IMR-90 (cell line): ENCODE results near the gene MSH6. TPM values are rescaled to one million over a fixed set of nuclear protein-coding genes. Genes with fewer than 3 reads are reported as not detected.
"Not testable (repeated sequence)": the region's sequence is repeated elsewhere in the genome, so short reads cannot be mapped to it uniquely, and the experiment has no call there.

Experiments used
- ATAC-seq: fragments of 200-7000 bp; cut with Tn5 transposase; 2 replicates; pipeline ENCODE4 v1.9.1; 2020; ENCODE audit warnings: low read depth, mild to moderate bottlenecking, moderate library complexity
- BruUV-seq: library from RNA; stranded (reverse); fragments of 400-500 nt; replicated peaks from 2 replicates; lab custom pipeline; 2021; lab: Mats Ljungman, UMichigan
- CTCF ChIA-PET: fragments of 300-600 bp; formaldehyde crosslinking; extraction: SDS; loops from one replicate; lab custom pipeline; 2021; ENCODE audit warnings: antibody characterized with exemption; lab: Yijun Ruan, JAX
- POLR2A ChIA-PET: fragments of 300-600 bp; sonication (Branson Sonifier 250); formaldehyde crosslinking; loops from one replicate; lab custom pipeline; 2022; ENCODE audit warnings: antibody characterized with exemption; ENCODE audit not compliant: unreplicated experiment; lab: Charles Lee
- DNase-seq: peaks from one replicate; pipeline ENCODE4 v3.0.0; 2013
- H2AFZ ChIP-seq: replicated peaks from 2 replicates; pipeline ENCODE3; 2013; ENCODE audit warnings: low read length, mild to moderate bottlenecking; ENCODE audit not compliant: poor library complexity
- H2AK5ac ChIP-seq: 2 replicates; pipeline ENCODE4 v1.6.1; 2013; ENCODE audit warnings: low read depth, low read length, inconsistent platforms
- H2AK9ac ChIP-seq: replicated peaks from 2 replicates; pipeline ENCODE3; 2013; ENCODE audit warnings: mild to moderate bottlenecking, low read depth, low read length, moderate library complexity; ENCODE audit not compliant: poor library complexity
- H2BK120ac ChIP-seq: 2 replicates; pipeline ENCODE4 v1.6.1; 2013; ENCODE audit warnings: low read depth, low read length, inconsistent platforms
- H2BK15ac ChIP-seq: 3 replicates; pipeline ENCODE4 v1.6.1; 2013; ENCODE audit warnings: low read depth, low read length, inconsistent platforms
- H2BK20ac ChIP-seq: 2 replicates; pipeline ENCODE4 v1.6.1; 2013; ENCODE audit warnings: low read depth, mild to moderate bottlenecking, inconsistent platforms, low read length, moderate library complexity
- H2BK5ac ChIP-seq: 2 replicates; pipeline ENCODE4 v1.6.1; 2013; ENCODE audit warnings: mild to moderate bottlenecking, low read depth, low read length, inconsistent platforms; ENCODE audit not compliant: poor library complexity, severe bottlenecking
- H3K14ac ChIP-seq: replicated peaks from 2 replicates; pipeline ENCODE4 v1.6.1; 2013; ENCODE audit warnings: low read depth, low read length, inconsistent platforms
- H3K18ac ChIP-seq: 2 replicates; pipeline ENCODE4 v1.6.1; 2013; ENCODE audit warnings: low read depth, low read length, control low read depth
- H3K23ac ChIP-seq: 2 replicates; pipeline ENCODE4 v1.6.1; 2013; ENCODE audit warnings: low read depth, low read length, inconsistent platforms
- H3K27ac ChIP-seq: 2 replicates; pipeline ENCODE4 v1.5.1; 2013; ENCODE audit warnings: mild to moderate bottlenecking, control low read depth, low read length; ENCODE audit not compliant: insufficient read depth
- H3K27me3 ChIP-seq: 2 replicates; pipeline ENCODE4 v1.6.1; 2013; ENCODE audit warnings: low read length; ENCODE audit not compliant: control insufficient read depth, insufficient read depth
- H3K36me3 ChIP-seq: 2 replicates; pipeline ENCODE4 v1.6.1; 2013; ENCODE audit warnings: low read length, mixed read lengths; ENCODE audit not compliant: control insufficient read depth, insufficient read depth
- H3K4ac ChIP-seq: 2 replicates; pipeline ENCODE4 v1.6.1; 2013; ENCODE audit warnings: low read depth, low read length, inconsistent platforms
- H3K4me1 ChIP-seq: 2 replicates; pipeline ENCODE4 v1.6.1; 2013; ENCODE audit warnings: low read length, mixed read lengths; ENCODE audit not compliant: control insufficient read depth, insufficient read depth
- H3K4me2 ChIP-seq: 2 replicates; pipeline ENCODE4 v1.6.1; 2013; ENCODE audit warnings: low read depth, mild to moderate bottlenecking, control low read depth, low read length, moderate library complexity
- H3K4me3 ChIP-seq: 2 replicates; pipeline ENCODE4 v1.5.1; 2013; ENCODE audit warnings: low read depth, mild to moderate bottlenecking, control low read depth, low read length, moderate library complexity; ENCODE audit not compliant: insufficient read depth
- H3K56ac ChIP-seq: 2 replicates; pipeline ENCODE4 v1.6.1; 2013; ENCODE audit warnings: low read length, inconsistent platforms; ENCODE audit not compliant: insufficient read depth; ENCODE audit errors: extremely low read depth
- H3K79me1 ChIP-seq, 2 experiments: 2 replicates each; pipeline ENCODE4 v1.6.1; 2013; ENCODE audit warnings: low read length in 2 of 2, inconsistent platforms in 1 of 2, low read depth in 1 of 2
- H3K9ac ChIP-seq: 2 replicates; pipeline ENCODE4 v1.6.1; 2013; ENCODE audit warnings: low read depth, low read length, control low read depth
- H3K9me1 ChIP-seq: 2 replicates; pipeline ENCODE4 v1.6.1; 2013; ENCODE audit warnings: low read length, inconsistent platforms; ENCODE audit not compliant: insufficient read depth
- H3K9me3 ChIP-seq: 2 replicates; pipeline ENCODE4 v1.6.1; 2013; ENCODE audit warnings: low read length; ENCODE audit not compliant: control insufficient read depth, insufficient read depth
- H4K20me1 ChIP-seq: 2 replicates; pipeline ENCODE4 v1.6.1; 2013; ENCODE audit warnings: low read length, inconsistent platforms; ENCODE audit not compliant: insufficient read depth
- H4K5ac ChIP-seq: 2 replicates; pipeline ENCODE4 v1.6.1; 2013; ENCODE audit warnings: mild to moderate bottlenecking, low read depth, low read length, control low read depth
- H4K8ac ChIP-seq, 2 experiments: 2 replicates each; pipeline ENCODE4 v1.6.1; 2013; ENCODE audit warnings: low read depth in 2 of 2, low read length in 2 of 2, control low read depth in 1 of 2, inconsistent platforms in 1 of 2
- H4K91ac ChIP-seq: 2 replicates; pipeline ENCODE4 v1.6.1; 2013; ENCODE audit warnings: low read depth, low read length, inconsistent platforms; ENCODE audit not compliant: insufficient read depth
- CEBPB ChIP-seq: IDR thresholded peaks from 2 replicates; pipeline ENCODE4 v1.6.1; 2012; ENCODE audit warnings: low read depth, low read length, improper control_type of control experiment
- WGBS, 2 experiments: methylation state at CpG; one replicate each; pipeline versions ENCODE4 v1.1.5 to v1.1.7; 2013; ENCODE audit warnings: missing lambda C conversion rate in 2 of 2; ENCODE audit not compliant: insufficient read length in 1 of 2; ENCODE audit errors: extremely low coverage in 2 of 2; 5-methylcytosine and 5-hydroxymethylcytosine counted together
- dilution Hi-C: fragments of 300-500 bp; cut with HindIII; formaldehyde crosslinking; loops from one replicate; pipeline ENCODE4 v1.14.3; 2018; ENCODE audit warnings: low sequenced_read_pairs; ENCODE audit not compliant: unreplicated experiment
- in situ Hi-C: fragments of 300-500 bp; cut with MboI; formaldehyde crosslinking; loops from 3 replicates; pipeline ENCODE4 v1.14.3; 2019; ENCODE audit warnings: low sequenced_read_pairs, inconsistent platforms, mixed read lengths
- intact Hi-C: fragments of 100-400 bp; cut with micrococcal nuclease; formaldehyde crosslinking; loops from 2 replicates; pipeline ENCODE4 v1.10.0; 2022
- microRNA-seq, 2 experiments: library from miRNA; stranded (forward) in 1 of 2; unstranded in 1 of 2; fragments of 10-50 nt in 1 of 2; fragments of <30 nt in 1 of 2; gene quantifications in 1 of 2; microRNA quantifications in 1 of 2; one replicate each; pipeline versions ENCODE3 to v1.1.0; 2013 to 2020; ENCODE audit not compliant: insufficient read depth in 1 of 2, insufficient read length in 1 of 2, unreplicated experiment in 1 of 2
- polyA plus RNA-seq, 3 experiments: library from polyadenylated mRNA; depleted of rRNA; stranded (reverse); fragments of >200 nt; gene quantifications; 2 replicates each; pipeline ENCODE4 v1.2.3, GENCODE V29; 2012; ENCODE audit warnings: low replicate concordance in 1 of 3
- small RNA-seq, 5 experiments: library from RNA; depleted of rRNA; stranded (forward); fragments of <200 nt; gene quantifications; one replicate each; pipeline ENCODE3, GENCODE V24; 2012
- total RNA-seq: library from RNA; depleted of rRNA; stranded (reverse); fragments of >200 nt; gene quantifications from 2 replicates; pipeline ENCODE4 v1.2.3, GENCODE V29; 2012; rRNA removed

MSH6 gene
- total and polyA plus RNA-seq, 2 of the 4 experiments (the other 2 are of a cell fraction), result 17.1 to 48.9 TPM

- H3K18ac ChIP-seq, H3K4me3 ChIP-seq, H3K4me2 ChIP-seq, H2BK120ac ChIP-seq, H3K23ac ChIP-seq, H2BK5ac ChIP-seq, H2BK15ac ChIP-seq, H2BK20ac ChIP-seq, H2AK9ac ChIP-seq, H3K4ac ChIP-seq, H3K9me3 ChIP-seq, H3K9me1 ChIP-seq, H3K4me1 ChIP-seq, dilution Hi-C loops, BruUV-seq, H3K36me3 ChIP-seq, H3K9ac ChIP-seq, in situ Hi-C loops, intact Hi-C loops, H3K27ac ChIP-seq, POLR2A ChIA-PET, H4K8ac ChIP-seq, H3K14ac ChIP-seq, H3K56ac ChIP-seq, H4K91ac ChIP-seq, H3K27me3 ChIP-seq, H4K5ac ChIP-seq, H2AFZ ChIP-seq, H2AK5ac ChIP-seq: not testable (repeated sequence)
- DNase-seq (peak; percentile 69), ATAC-seq (peak; percentile 61)
- Histone ChIP-seq H4K20me1 (peaks cover 80% of the 10 kb centered on the region), H3K79me1 (peaks cover 14 to 59% of the 10 kb centered on the region in 2 experiments; a peak in 3 of 4 replicates)
- CTCF ChIA-PET, result interaction anchor here (2.3 kb wide), 1 partner anchor 254 kb away, joined by 13 read pairs; no protein-coding TSS in a partner anchor
- peak; percentile 52; the same call in 1 of the 2 replicates for TF ChIP-seq CEBPB
- 95% methylated on average over 6 of the region's 8 CpGs; no CpG with 5 or more reads in 1 of the 2 experiments for WGBS, 2 experiments
Observed at GRCh38 chr2:47853067-47853777, 70.3 kb downstream of the MSH6 start.

Small RNA genes lying within 50 kb of the gene (microRNA-seq; reads per million reads assigned to microRNA genes)
- gene RF00026 (ENCODE audit: insufficient read depth, insufficient read length) (not detected), gene RPL36AP15 (ENCODE audit: insufficient read depth, insufficient read length) (not detected)

Small RNA genes lying within 50 kb of the gene (small RNA-seq; reads per million reads assigned to genes)
- 0 reads per million in 5 experiments for gene RF00026
- 0 reads per million in 5 experiments for gene RPL36AP15

Other genes with a start within 250 kb of the MSH6 start
- gene KCNK12, start 212.2 kb upstream of the MSH6 start, total RNA-seq, result not detected in 2 replicates
- gene KCNK12, start 212.2 kb upstream of the MSH6 start, polyA plus RNA-seq (2012; rRNA removed), result 0.02 TPM in 1 of 2 replicates, not detected in the other
- 27.1 and 32.2 TPM in 2 replicates for gene FBXO11, start 123.4 kb downstream of the MSH6 start, total RNA-seq
- gene FBXO11, start 123.4 kb downstream of the MSH6 start, polyA plus RNA-seq (2012; rRNA removed), result 21.0 and 29.6 TPM in 2 replicates